ENCODE results near the gene DLGAP3. TPM values are rescaled to one million over a fixed set of nuclear protein-coding genes. Genes with fewer than 3 reads are reported as not detected.

The DLGAP3 gene
- total RNA-seq, 1 donor from 2014 or later: 0.21 TPM

GRCh38 chr1:34839526-34840305 is 89.7 kb downstream of the DLGAP3 start:
- H3K27ac Mint-ChIP-seq (ENCODE audit: unreplicated experiment): no peak overlapping the region
- H3K4me1 Mint-ChIP-seq (ENCODE audit: unreplicated experiment): peaks cover 26% of the 10 kb centered on the region
- H3K4me3 Mint-ChIP-seq (ENCODE audit: unreplicated experiment): no peak overlapping the region
- no peaks in the 10 kb centered on the region for H3K27me3 Mint-ChIP-seq (ENCODE audit: unreplicated experiment)
- DNase-seq (ENCODE audit: extremely low spot score, unreplicated experiment): no peak
- TF ChIP-seq CTCF (IDR thresholded peaks at IDR 0.05): no peak
- no peaks in the 10 kb centered on the region for H3K36me3 Mint-ChIP-seq (ENCODE audit: unreplicated experiment)
- no peaks in the 10 kb centered on the region for H3K9me3 Mint-ChIP-seq (ENCODE audit: unreplicated experiment)

DNA sequence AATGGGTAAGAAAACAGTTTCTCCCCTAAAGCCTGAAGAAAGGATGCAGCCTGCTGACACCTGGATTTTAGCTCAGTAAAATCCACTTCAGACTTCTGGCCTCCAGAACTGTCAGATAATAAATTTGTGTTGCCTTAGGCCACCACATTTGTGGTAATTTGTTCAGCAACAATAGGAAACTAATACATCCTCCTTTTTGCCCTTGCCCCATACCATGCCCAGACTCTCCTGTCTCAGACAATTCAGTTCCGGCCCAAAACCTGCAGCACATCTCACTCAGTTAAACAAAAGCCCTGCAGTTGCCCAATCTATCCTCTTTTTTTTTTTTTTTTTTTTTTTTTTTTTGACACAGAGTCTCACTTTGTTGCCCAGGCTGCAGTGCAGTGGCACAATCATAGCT is 95.7 kb downstream of the DLGAP3 start:
- Mint-ChIP-seq H3K36me3 (ENCODE audit: unreplicated experiment) (no peaks in the 10 kb centered on the region), H3K27ac (ENCODE audit: unreplicated experiment) (no peak overlapping the region), H3K4me3 (ENCODE audit: unreplicated experiment) (no peak overlapping the region), H3K27me3 (ENCODE audit: unreplicated experiment) (no peaks in the 10 kb centered on the region), H3K4me1 (ENCODE audit: unreplicated experiment) (peaks cover 26% of the 10 kb centered on the region), H3K9me3 (ENCODE audit: unreplicated experiment) (no peaks in the 10 kb centered on the region)
- peak; percentile 17 for DNase-seq (ENCODE audit: extremely low spot score, unreplicated experiment)
- no peak for TF ChIP-seq CTCF (IDR thresholded peaks at IDR 0.05)

DNA sequence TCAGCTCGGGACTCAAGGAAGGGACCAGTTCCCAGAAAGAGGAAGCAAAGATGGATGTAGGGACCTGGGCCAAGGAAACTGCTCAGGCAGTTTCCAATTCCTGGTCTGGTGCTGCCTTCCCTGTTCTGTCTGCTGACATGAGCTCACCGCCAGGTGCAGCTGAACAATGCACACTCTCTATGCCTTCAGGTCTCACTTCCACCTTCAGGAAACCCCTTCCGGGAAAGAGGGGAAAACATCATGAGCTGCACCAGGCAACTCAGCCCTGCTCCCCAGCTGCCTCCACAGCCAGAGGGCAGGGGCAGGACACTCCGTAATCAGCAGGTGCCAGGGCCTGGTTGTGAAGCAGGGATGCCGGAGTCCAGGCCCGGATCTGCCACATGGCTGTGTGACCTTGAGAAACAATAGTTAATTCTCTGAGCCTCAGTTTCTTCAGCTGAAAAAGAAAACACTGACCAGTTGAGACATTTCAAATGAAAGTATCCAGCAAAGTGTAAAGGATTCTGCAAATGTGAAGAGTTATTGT is 97.7 kb downstream of the DLGAP3 start:
- Mint-ChIP-seq H3K4me1 (ENCODE audit: unreplicated experiment) (peaks cover 20% of the 10 kb centered on the region), H3K36me3 (ENCODE audit: unreplicated experiment) (no peaks in the 10 kb centered on the region), H3K9me3 (ENCODE audit: unreplicated experiment) (no peaks in the 10 kb centered on the region), H3K4me3 (ENCODE audit: unreplicated experiment) (no peak overlapping the region), H3K27me3 (ENCODE audit: unreplicated experiment) (no peaks in the 10 kb centered on the region), H3K27ac (ENCODE audit: unreplicated experiment) (no peak overlapping the region)
- no peak for TF ChIP-seq CTCF (IDR thresholded peaks at IDR 0.05)
- DNase-seq (ENCODE audit: extremely low spot score, unreplicated experiment): peak; percentile 77

GRCh38 chr1:34829250-34829649 is 100.2 kb downstream of the DLGAP3 start:
- no peaks in the 10 kb centered on the region for H3K4me1 Mint-ChIP-seq (ENCODE audit: unreplicated experiment)
- no peak overlapping the region for H3K4me3 Mint-ChIP-seq (ENCODE audit: unreplicated experiment)
- H3K27me3 Mint-ChIP-seq (ENCODE audit: unreplicated experiment): no peaks in the 10 kb centered on the region
- peak; percentile 54 for DNase-seq (ENCODE audit: extremely low spot score, unreplicated experiment)
- H3K9me3 Mint-ChIP-seq (ENCODE audit: unreplicated experiment): no peaks in the 10 kb centered on the region
- no peak overlapping the region for H3K27ac Mint-ChIP-seq (ENCODE audit: unreplicated experiment)
- no peak for TF ChIP-seq CTCF (IDR thresholded peaks at IDR 0.05)
- H3K36me3 Mint-ChIP-seq (ENCODE audit: unreplicated experiment): no peaks in the 10 kb centered on the region

DNA sequence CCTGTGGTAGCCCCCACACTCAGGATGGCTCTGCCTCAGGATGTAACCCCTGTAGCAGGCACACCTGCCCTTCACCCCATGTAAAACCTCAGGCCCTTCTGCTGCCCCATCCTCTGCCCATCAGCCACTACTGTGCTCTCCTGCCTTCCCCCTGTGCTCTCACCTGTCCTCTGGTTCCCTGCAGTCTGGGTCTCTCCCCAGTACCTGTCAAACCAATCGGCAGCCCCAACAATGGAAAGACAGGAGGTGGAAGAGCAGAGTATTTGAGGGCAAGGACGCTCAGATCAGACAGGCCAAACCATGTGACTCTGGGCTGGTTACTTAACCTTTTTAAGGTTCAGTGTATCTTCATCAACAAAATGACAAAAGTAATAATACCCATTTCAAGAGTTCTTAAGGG is 100.8 kb downstream of the DLGAP3 start:
- Mint-ChIP-seq H3K4me3 (ENCODE audit: unreplicated experiment) (no peak overlapping the region), H3K36me3 (ENCODE audit: unreplicated experiment) (no peaks in the 10 kb centered on the region), H3K27ac (ENCODE audit: unreplicated experiment) (no peak overlapping the region), H3K9me3 (ENCODE audit: unreplicated experiment) (peaks cover 6% of the 10 kb centered on the region), H3K4me1 (ENCODE audit: unreplicated experiment) (no peaks in the 10 kb centered on the region), H3K27me3 (ENCODE audit: unreplicated experiment) (peaks cover 2% of the 10 kb centered on the region)
- peak; percentile 49 for DNase-seq (ENCODE audit: extremely low spot score, unreplicated experiment)
- TF ChIP-seq CTCF (IDR thresholded peaks at IDR 0.05): no peak

Data from osteocyte (in vitro differentiated cells).